Bronchial epithelial cell (primary cell): ENCODE results near the gene FAM161B. TPM values are rescaled to one million over a fixed set of nuclear protein-coding genes. Genes with fewer than 3 reads are reported as not detected.
"Not testable (repeated sequence)": the region's sequence is repeated elsewhere in the genome, so short reads cannot be mapped to it uniquely, and the experiment has no call there.

ENCODE experiments used
- DNase-seq: peaks from one replicate; pipeline ENCODE4 v3.0.0-alpha.2; 2010; ENCODE audit warnings: low read depth
- FAIRE-seq: peaks from 2 replicates; lab custom pipeline; 2011; peaks lifted over from hg19 to GRCh38; lab: Jason Lieb, UNC
- H3K27me3 ChIP-seq: 2 replicates; pipeline ENCODE4 v1.5.1; 2011; ENCODE audit warnings: low read length; ENCODE audit not compliant: control insufficient read depth, insufficient read depth
- H3K36me3 ChIP-seq: 2 replicates; pipeline ENCODE4 v1.5.1; 2011; ENCODE audit warnings: low read length; ENCODE audit not compliant: control insufficient read depth, insufficient read depth
- H3K4me3 ChIP-seq: 2 replicates; pipeline ENCODE4 v1.5.1; 2011; ENCODE audit warnings: mild to moderate bottlenecking, low read depth, low read length, control low read depth
- CTCF ChIP-seq: IDR thresholded peaks from 2 replicates; pipeline ENCODE4 v1.5.1; 2011; ENCODE audit warnings: mild to moderate bottlenecking, moderate library complexity, low read length, control low read depth, inconsistent platforms; ENCODE audit not compliant: insufficient read depth, severe bottlenecking
- total RNA-seq: library from RNA; depleted of rRNA; stranded (reverse); fragments of >200 nt; gene quantifications from 2 replicates; pipeline ENCODE4 v1.2.1, GENCODE V29; 2014

The FAM161B gene
- total RNA-seq, 1 donor from 2014 or later: 1.6 TPM

GRCh38 chr14:73995977-73996378 is 46.1 kb upstream of the FAM161B start:
- H3K36me3 ChIP-seq: no peaks in the 10 kb centered on the region
- FAIRE-seq (no peak), DNase-seq (no peak)
- no peak overlapping the region for H3K4me3 ChIP-seq
- no peak for TF ChIP-seq CTCF
- H3K27me3 ChIP-seq: no peaks in the 10 kb centered on the region

GRCh38 chr14:73994926-73995325 is 45.0 kb upstream of the FAM161B start:
- H3K4me3 ChIP-seq, FAIRE-seq, DNase-seq, H3K36me3 ChIP-seq, H3K27me3 ChIP-seq: not testable (repeated sequence)

DNA sequence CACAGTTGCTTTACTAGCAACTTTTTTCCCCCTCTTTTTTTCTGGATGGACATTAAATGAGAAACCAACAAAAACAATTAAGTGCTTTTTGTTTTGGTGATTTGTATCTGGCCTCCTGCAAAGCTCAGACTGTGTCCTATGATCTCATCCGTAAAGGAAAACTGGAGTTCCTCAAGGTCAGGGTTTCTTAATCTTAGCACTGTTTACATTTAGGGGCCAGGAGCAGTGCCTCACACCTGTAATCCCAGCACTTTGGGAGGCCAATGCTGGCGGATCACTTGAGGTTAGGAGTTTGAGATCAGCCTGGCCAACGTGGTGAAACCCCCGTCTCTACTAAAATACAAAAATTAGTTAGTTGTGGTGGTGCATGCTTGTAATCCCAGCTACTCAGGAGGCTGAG is 41.2 kb upstream of the FAM161B start:
- DNase-seq (no peak), FAIRE-seq (no peak)
- no peak overlapping the region for H3K4me3 ChIP-seq
- H3K27me3 ChIP-seq: no peaks in the 10 kb centered on the region
- peaks cover 4% of the 10 kb centered on the region for H3K36me3 ChIP-seq
- TF ChIP-seq CTCF: no peak

- not testable (repeated sequence) for H3K36me3 ChIP-seq
Measured at GRCh38 chr14:73988656-73989055, 38.8 kb upstream of the FAM161B start.

GRCh38 chr14:73988065-73988464 is 38.2 kb upstream of the FAM161B start:
- DNase-seq (no peak), FAIRE-seq (no peak)
- peaks cover 4% of the 10 kb centered on the region for H3K36me3 ChIP-seq
- H3K4me3 ChIP-seq: no peak overlapping the region
- no peaks in the 10 kb centered on the region for H3K27me3 ChIP-seq
- TF ChIP-seq CTCF: no peak

More at GRCh38 chr14:73988656-73989055, 38.8 kb upstream of the FAM161B start:
- H3K4me3 ChIP-seq, DNase-seq, FAIRE-seq, H3K27me3 ChIP-seq: not testable (repeated sequence)

DNA sequence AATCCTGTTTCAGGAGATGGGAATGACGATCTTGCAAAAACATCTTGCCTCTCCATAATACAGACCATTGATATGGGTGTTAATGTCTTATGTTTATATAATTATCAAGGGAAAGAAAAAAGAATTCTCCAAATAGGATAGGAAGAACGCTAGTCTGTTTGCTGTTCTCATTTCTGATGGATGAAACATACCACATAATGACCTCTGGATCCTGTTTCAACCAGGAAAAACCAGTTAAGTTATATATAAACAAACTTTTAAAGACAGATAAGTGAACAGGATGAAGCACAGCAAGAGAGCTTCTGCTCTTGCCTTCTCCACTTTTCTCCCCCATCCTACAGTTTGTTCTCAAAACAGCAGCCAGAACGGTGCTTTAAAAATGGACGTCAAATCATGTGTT is 28.0 kb upstream of the FAM161B start:
- DNase-seq: peak; percentile 5

More for the DNA sequence above, 28.0 kb upstream of the FAM161B start:
- Histone ChIP-seq H3K4me3 (no peak overlapping the region), H3K27me3 (no peaks in the 10 kb centered on the region), H3K36me3 (peaks cover 5% of the 10 kb centered on the region)
- TF ChIP-seq CTCF: no peak
- FAIRE-seq: no peak
